Measurements from ENCODE around the gene TMEM14C.
A peak's percentile ranks its signal among the peaks of the same experiment; 100 is the strongest.

The TMEM14C gene

GRCh38 chr6:10722820-10723566 lies at the start of gene TMEM14C:
TMEM14C (plus strand) TSS chr6:10723070; CDS start chr6:10724614, 1,544 bp downstream.
- no peak for TF ChIP-seq CTCF (IDR thresholded peaks at IDR 0.05; ENCODE audit: insufficient read depth, missing control alignments)
- DNase-seq (ENCODE audit: insufficient read length, low spot score) (peak; percentile 92), FAIRE-seq (no peak)

GRCh38 chr6:10676403-10676802 lies 46.5 kb upstream of the TMEM14C start:
- DNase-seq (ENCODE audit: insufficient read length, low spot score) (no peak), FAIRE-seq (no peak)
- TF ChIP-seq CTCF (IDR thresholded peaks at IDR 0.05; ENCODE audit: insufficient read depth, missing control alignments) = no peak

- DNase-seq (ENCODE audit: insufficient read length, low spot score) (no peak), FAIRE-seq (no peak)
- TF ChIP-seq CTCF (IDR thresholded peaks at IDR 0.05; ENCODE audit: insufficient read depth, missing control alignments) = no peak
Measured at GRCh38 chr6:10678456-10678855, 44.4 kb upstream of the TMEM14C start.

GRCh38 chr6:10681795-10682194 lies 41.1 kb upstream of the TMEM14C start:
- no peak for FAIRE-seq
- no peak for DNase-seq (ENCODE audit: insufficient read length, low spot score)
- TF ChIP-seq CTCF (IDR thresholded peaks at IDR 0.05; ENCODE audit: insufficient read depth, missing control alignments) = no peak

- no peak for DNase-seq (ENCODE audit: insufficient read length, low spot score)
- no peak for FAIRE-seq
- TF ChIP-seq CTCF (IDR thresholded peaks at IDR 0.05; ENCODE audit: insufficient read depth, missing control alignments) = no peak
Measured at GRCh38 chr6:10682355-10682988, 40.4 kb upstream of the TMEM14C start.

- TF ChIP-seq CTCF (IDR thresholded peaks at IDR 0.05; ENCODE audit: insufficient read depth, missing control alignments) = no peak
- DNase-seq (ENCODE audit: insufficient read length, low spot score) (no peak), FAIRE-seq (no peak)
Measured at GRCh38 chr6:10684618-10685017, 38.3 kb upstream of the TMEM14C start.
